ENCODE results near the gene GPRASP2.
A peak's percentile ranks its signal among the peaks of the same experiment; 100 is the strongest.

GPRASP2 gene

GRCh38 chrX:102696306-102696705 lies 15.9 kb upstream of the GPRASP2 start:
- no peaks in the 10 kb centered on the region for H3K36me3 ChIP-seq (ENCODE audit: insufficient read depth, low read length)
- H3K79me2 ChIP-seq (ENCODE audit: insufficient read depth, low read length): no peaks in the 10 kb centered on the region
- H3K27me3 ChIP-seq (ENCODE audit: insufficient read depth, low read length, poor library complexity): no peaks in the 10 kb centered on the region
- no peak overlapping the region for H3K4me2 ChIP-seq (ENCODE audit: insufficient read depth, low read length)
- H3K4me1 ChIP-seq (ENCODE audit: insufficient read depth, low read length): no peaks in the 10 kb centered on the region
- H4K20me1 ChIP-seq (ENCODE audit: insufficient read depth, low read length): no peaks in the 10 kb centered on the region
- H2AFZ ChIP-seq (ENCODE audit: low read depth, low read length): no peak overlapping the region
- DNase-seq (no peak), ATAC-seq (ENCODE audit: insufficient read depth, low read depth) (no peak)
- TF ChIP-seq EZH2 (IDR thresholded peaks at IDR 0.05; ENCODE audit: borderline replicate concordance, low read depth, low read length, severe bottlenecking) (no peak), CTCF (IDR thresholded peaks at IDR 0.05; ENCODE audit: borderline replicate concordance, extremely low read depth, low read length, poor library complexity, severe bottlenecking) (no peak)
- H3K9me3 ChIP-seq (ENCODE audit: insufficient read depth, low read length, severe bottlenecking): no peaks in the 10 kb centered on the region
- H3K9ac ChIP-seq (ENCODE audit: low read depth, low read length): no peak overlapping the region
- no peak overlapping the region for H3K27ac ChIP-seq (ENCODE audit: low read length)
- no peak overlapping the region for H3K4me3 ChIP-seq (ENCODE audit: low read depth in 1 of 2, low read length in 2 of 2)

GRCh38 chrX:102697494-102697893 lies 14.8 kb upstream of the GPRASP2 start:
- H3K9me3 ChIP-seq (ENCODE audit: insufficient read depth, low read length, severe bottlenecking): no peaks in the 10 kb centered on the region
- H3K4me1 ChIP-seq (ENCODE audit: insufficient read depth, low read length): no peaks in the 10 kb centered on the region
- H3K36me3 ChIP-seq (ENCODE audit: insufficient read depth, low read length): no peaks in the 10 kb centered on the region
- DNase-seq (no peak), ATAC-seq (ENCODE audit: insufficient read depth, low read depth) (no peak)
- H3K4me2 ChIP-seq (ENCODE audit: insufficient read depth, low read length): no peak overlapping the region
- H3K9ac ChIP-seq (ENCODE audit: low read depth, low read length): no peak overlapping the region
- no peak overlapping the region for H3K27ac ChIP-seq (ENCODE audit: low read length)
- H3K4me3 ChIP-seq (ENCODE audit: low read depth in 1 of 2, low read length in 2 of 2): no peak overlapping the region
- no peak for TF ChIP-seq CTCF (IDR thresholded peaks at IDR 0.05; ENCODE audit: borderline replicate concordance, extremely low read depth, low read length, poor library complexity, severe bottlenecking)
- no peak for TF ChIP-seq EZH2 (IDR thresholded peaks at IDR 0.05; ENCODE audit: borderline replicate concordance, low read depth, low read length, severe bottlenecking)
- H4K20me1 ChIP-seq (ENCODE audit: insufficient read depth, low read length): no peaks in the 10 kb centered on the region
- no peak overlapping the region for H2AFZ ChIP-seq (ENCODE audit: low read depth, low read length)
- no peaks in the 10 kb centered on the region for H3K27me3 ChIP-seq (ENCODE audit: insufficient read depth, low read length, poor library complexity)
- H3K79me2 ChIP-seq (ENCODE audit: insufficient read depth, low read length): no peaks in the 10 kb centered on the region

- H3K27me3 ChIP-seq (ENCODE audit: insufficient read depth, low read length, poor library complexity): no peaks in the 10 kb centered on the region
- H3K9ac ChIP-seq (ENCODE audit: low read depth, low read length): no peak overlapping the region
- ATAC-seq (ENCODE audit: insufficient read depth, low read depth) (peak; percentile 57), DNase-seq (peak; percentile 8)
- H3K36me3 ChIP-seq (ENCODE audit: insufficient read depth, low read length): no peaks in the 10 kb centered on the region
- peaks cover 16% of the 10 kb centered on the region for H3K4me1 ChIP-seq (ENCODE audit: insufficient read depth, low read length)
- H2AFZ ChIP-seq (ENCODE audit: low read depth, low read length): no peak overlapping the region
- no peak for TF ChIP-seq EZH2 (IDR thresholded peaks at IDR 0.05; ENCODE audit: borderline replicate concordance, low read depth, low read length, severe bottlenecking)
- TF ChIP-seq CTCF (IDR thresholded peaks at IDR 0.05; ENCODE audit: borderline replicate concordance, extremely low read depth, low read length, poor library complexity, severe bottlenecking): no peak
- no peaks in the 10 kb centered on the region for H3K79me2 ChIP-seq (ENCODE audit: insufficient read depth, low read length)
- H3K27ac ChIP-seq (ENCODE audit: low read length): no peak overlapping the region
- H3K4me3 ChIP-seq (ENCODE audit: low read depth in 1 of 2, low read length in 2 of 2): no peak overlapping the region
- H3K9me3 ChIP-seq (ENCODE audit: insufficient read depth, low read length, severe bottlenecking): no peaks in the 10 kb centered on the region
- H3K4me2 ChIP-seq (ENCODE audit: insufficient read depth, low read length): no peak overlapping the region
- H4K20me1 ChIP-seq (ENCODE audit: insufficient read depth, low read length): no peaks in the 10 kb centered on the region
Observed at GRCh38 chrX:102708900-102709299, 3.3 kb upstream of the GPRASP2 start.

GRCh38 chrX:102711872-102712215 lies 404 bp upstream of the GPRASP2 start:
- ATAC-seq (ENCODE audit: insufficient read depth, low read depth) (no peak), DNase-seq (no peak)
- Histone ChIP-seq H3K4me1 (ENCODE audit: insufficient read depth, low read length) (peaks cover 16% of the 10 kb centered on the region), H3K9me3 (ENCODE audit: insufficient read depth, low read length, severe bottlenecking) (no peaks in the 10 kb centered on the region), H3K36me3 (ENCODE audit: insufficient read depth, low read length) (no peaks in the 10 kb centered on the region), H3K27me3 (ENCODE audit: insufficient read depth, low read length, poor library complexity) (no peaks in the 10 kb centered on the region), H3K79me2 (ENCODE audit: insufficient read depth, low read length) (no peaks in the 10 kb centered on the region), H3K4me3 (ENCODE audit: low read depth in 1 of 2, low read length in 2 of 2) (no peak overlapping the region), H3K4me2 (ENCODE audit: insufficient read depth, low read length) (no peak overlapping the region), H2AFZ (ENCODE audit: low read depth, low read length) (no peak overlapping the region), H3K9ac (ENCODE audit: low read depth, low read length) (no peak overlapping the region), H4K20me1 (ENCODE audit: insufficient read depth, low read length) (no peaks in the 10 kb centered on the region), H3K27ac (ENCODE audit: low read length) (no peak overlapping the region)
- TF ChIP-seq EZH2 (IDR thresholded peaks at IDR 0.05; ENCODE audit: borderline replicate concordance, low read depth, low read length, severe bottlenecking) (no peak), CTCF (IDR thresholded peaks at IDR 0.05; ENCODE audit: borderline replicate concordance, extremely low read depth, low read length, poor library complexity, severe bottlenecking) (no peak)
